ENCODE data around the gene LAMB2. TPM values are rescaled to one million over a fixed set of nuclear protein-coding genes. Genes with fewer than 3 reads are reported as not detected.

LAMB2 gene
- total RNA-seq, 4 donors from 2014 or later: 609 to 1,229 (median 740) TPM

DNA sequence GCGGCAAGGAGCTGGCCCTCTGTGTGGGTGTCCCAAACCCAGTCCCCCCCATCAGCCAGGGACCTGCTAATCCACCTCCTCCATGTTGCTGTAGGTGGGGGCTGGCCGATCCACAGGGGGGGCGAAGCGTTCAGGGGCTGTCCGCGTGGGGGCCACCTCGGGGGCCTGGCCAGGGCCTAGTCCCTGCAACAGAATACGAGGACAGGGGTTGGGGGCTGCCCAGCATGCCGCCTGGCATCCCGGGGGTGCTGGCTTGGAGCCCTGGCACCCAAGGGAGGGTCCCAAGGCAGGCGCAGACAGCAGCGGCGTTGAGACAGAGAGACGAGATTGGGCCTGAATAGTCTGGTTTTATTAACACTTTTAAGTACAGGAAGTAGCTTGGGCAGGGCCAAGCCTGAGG is 24.5 kb downstream of the LAMB2 start:
- Histone ChIP-seq H3K27ac (replicated peaks in 1 of 4) (no peak overlapping the region), H3K36me3 (peaks cover 52 to 68% (median 66%) of the 10 kb centered on the region in 4 donors), H3K9me3 (no peaks in the 10 kb centered on the region), H3K4me1 (peaks cover 17 to 27% (median 21%) of the 10 kb centered on the region in 4 donors), H3K27me3 (no peaks in the 10 kb centered on the region), H3K4me3 (no peak overlapping the region)
- DNase-seq (ENCODE audit: extremely low spot score): no peak
- TF ChIP-seq EP300 (IDR thresholded peaks at IDR 0.05): no peak
- TF ChIP-seq POLR2AphosphoS5 (IDR thresholded peaks at IDR 0.05): no peak
- TF ChIP-seq, protein P1, sequence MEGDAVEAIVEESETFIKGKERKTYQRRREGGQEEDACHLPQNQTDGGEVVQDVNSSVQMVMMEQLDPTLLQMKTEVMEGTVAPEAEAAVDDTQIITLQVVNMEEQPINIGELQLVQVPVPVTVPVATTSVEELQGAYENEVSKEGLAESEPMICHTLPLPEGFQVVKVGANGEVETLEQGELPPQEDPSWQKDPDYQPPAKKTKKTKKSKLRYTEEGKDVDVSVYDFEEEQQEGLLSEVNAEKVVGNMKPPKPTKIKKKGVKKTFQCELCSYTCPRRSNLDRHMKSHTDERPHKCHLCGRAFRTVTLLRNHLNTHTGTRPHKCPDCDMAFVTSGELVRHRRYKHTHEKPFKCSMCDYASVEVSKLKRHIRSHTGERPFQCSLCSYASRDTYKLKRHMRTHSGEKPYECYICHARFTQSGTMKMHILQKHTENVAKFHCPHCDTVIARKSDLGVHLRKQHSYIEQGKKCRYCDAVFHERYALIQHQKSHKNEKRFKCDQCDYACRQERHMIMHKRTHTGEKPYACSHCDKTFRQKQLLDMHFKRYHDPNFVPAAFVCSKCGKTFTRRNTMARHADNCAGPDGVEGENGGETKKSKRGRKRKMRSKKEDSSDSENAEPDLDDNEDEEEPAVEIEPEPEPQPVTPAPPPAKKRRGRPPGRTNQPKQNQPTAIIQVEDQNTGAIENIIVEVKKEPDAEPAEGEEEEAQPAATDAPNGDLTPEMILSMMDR (IDR thresholded peaks at IDR 0.05): no peak
- no peak for TF ChIP-seq POLR2A (IDR thresholded peaks at IDR 0.05; ENCODE audit: low read depth)
- 73% methylated on average over 8 of the region's 14 CpGs for WGBS
- intact Hi-C loops (cut with DNase I): no loop called here

DNA sequence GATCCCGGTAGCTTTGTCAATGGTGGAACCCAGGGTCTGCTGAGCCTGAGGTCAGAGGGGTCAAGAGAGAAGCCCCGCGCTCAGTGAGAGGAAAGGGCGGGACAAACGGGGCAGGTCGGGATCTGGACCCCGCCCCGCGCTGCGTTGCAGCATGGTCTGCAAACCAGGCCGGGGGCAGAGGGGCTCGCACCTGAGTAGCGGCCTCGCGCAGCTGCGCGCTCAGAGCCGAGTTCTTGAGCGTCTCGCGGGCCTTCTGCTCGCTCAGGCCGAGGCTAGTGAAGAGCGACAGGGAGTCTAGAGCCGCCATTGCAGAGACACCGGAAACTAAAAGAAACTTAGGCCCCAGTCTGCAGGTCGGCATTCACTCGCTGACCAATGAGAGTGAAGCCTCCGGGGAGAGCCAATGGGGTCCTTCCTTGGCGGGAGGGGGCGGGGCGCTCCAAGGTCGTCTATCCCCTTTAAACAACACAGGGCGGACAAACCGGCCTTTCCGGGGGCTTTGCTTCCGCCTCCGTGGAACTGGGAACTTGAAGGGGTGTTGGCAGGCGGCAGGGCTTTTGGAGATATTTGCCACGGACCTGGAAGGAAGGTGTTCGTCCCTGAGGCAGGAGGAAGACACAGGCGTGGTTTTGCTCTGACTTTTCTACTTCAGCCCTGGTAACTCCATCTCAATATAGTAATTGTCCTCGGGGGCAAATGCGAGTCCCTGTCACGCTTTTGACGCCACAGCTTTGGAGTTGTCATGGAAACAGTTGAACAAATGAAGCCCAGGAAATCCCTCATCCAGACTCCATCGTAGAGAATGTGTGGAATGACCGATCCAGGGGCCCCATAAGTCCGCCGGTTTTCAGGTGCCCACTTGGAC is 28.2 kb downstream of the LAMB2 start, which contains the start of gene QARS1:
Gene QARS1 (minus strand): TSS at position 331 of the 865 bp plus-strand sequence. CDS start 24 bp downstream, at position 307.
- H3K9me3 ChIP-seq: no peaks in the 10 kb centered on the region
- no peaks in the 10 kb centered on the region for H3K27me3 ChIP-seq
- DNase-seq (ENCODE audit: extremely low spot score): peak; percentile 99
- peak within 1 kb of the TSS; percentile 87 to 99 (median 98) for H3K4me3 ChIP-seq
- intact Hi-C loops (cut with DNase I): no loop called here
- 0% methylated on average over 9 of the region's 50 CpGs for WGBS
- TF ChIP-seq POLR2AphosphoS5 (IDR thresholded peaks at IDR 0.05) (peak; percentile 80 to 84), EP300 (IDR thresholded peaks at IDR 0.05) (no peak)
- peaks cover 20 to 35% (median 27%) of the 10 kb centered on the region in 4 donors for H3K4me1 ChIP-seq
- H3K27ac ChIP-seq (replicated peaks in 1 of 4): peak within 1 kb of the TSS; percentile 82 to 91 (median 86)
- peaks cover 42 to 68% (median 65%) of the 10 kb centered on the region in 4 donors for H3K36me3 ChIP-seq

DNA sequence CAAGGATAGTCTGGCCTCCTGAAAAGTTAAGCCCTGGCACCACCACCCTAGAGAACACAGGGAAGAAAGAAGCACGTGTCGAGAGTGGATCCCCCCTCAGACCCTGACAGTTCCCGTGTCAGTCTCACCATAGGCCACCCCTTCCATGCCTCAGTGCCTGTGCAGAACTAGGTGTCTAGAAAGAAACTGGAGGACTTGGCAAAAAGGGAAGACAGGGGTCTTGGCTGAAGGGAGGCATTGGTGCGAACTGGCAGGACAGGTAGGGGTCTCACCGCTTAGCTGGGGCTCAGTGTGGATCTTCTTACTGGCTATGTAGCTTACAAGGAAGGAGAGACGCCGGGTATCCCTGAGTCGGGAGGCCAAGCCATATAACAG is 28.8 kb downstream of the LAMB2 start:
- Histone ChIP-seq H3K27me3 (no peaks in the 10 kb centered on the region), H3K36me3 (peaks cover 42 to 68% (median 65%) of the 10 kb centered on the region in 4 donors), H3K27ac (replicated peaks in 1 of 4) (peak overlapping the region; percentile 82 to 91 (median 86)), H3K9me3 (no peaks in the 10 kb centered on the region), H3K4me1 (peaks cover 20 to 35% (median 27%) of the 10 kb centered on the region in 4 donors), H3K4me3 (peak overlapping the region; percentile 87 to 99 (median 98))
- TF ChIP-seq, protein P1 (IDR thresholded peaks at IDR 0.05): no peak
- no peak for TF ChIP-seq POLR2A (IDR thresholded peaks at IDR 0.05; ENCODE audit: low read depth)
- no peak for TF ChIP-seq POLR2AphosphoS5 (IDR thresholded peaks at IDR 0.05)
- no peak for TF ChIP-seq EP300 (IDR thresholded peaks at IDR 0.05)
- 10% methylated on average over 8 of the region's 8 CpGs for WGBS
- intact Hi-C loops (cut with DNase I): no loop called here
- DNase-seq (ENCODE audit: extremely low spot score): no peak

DNA sequence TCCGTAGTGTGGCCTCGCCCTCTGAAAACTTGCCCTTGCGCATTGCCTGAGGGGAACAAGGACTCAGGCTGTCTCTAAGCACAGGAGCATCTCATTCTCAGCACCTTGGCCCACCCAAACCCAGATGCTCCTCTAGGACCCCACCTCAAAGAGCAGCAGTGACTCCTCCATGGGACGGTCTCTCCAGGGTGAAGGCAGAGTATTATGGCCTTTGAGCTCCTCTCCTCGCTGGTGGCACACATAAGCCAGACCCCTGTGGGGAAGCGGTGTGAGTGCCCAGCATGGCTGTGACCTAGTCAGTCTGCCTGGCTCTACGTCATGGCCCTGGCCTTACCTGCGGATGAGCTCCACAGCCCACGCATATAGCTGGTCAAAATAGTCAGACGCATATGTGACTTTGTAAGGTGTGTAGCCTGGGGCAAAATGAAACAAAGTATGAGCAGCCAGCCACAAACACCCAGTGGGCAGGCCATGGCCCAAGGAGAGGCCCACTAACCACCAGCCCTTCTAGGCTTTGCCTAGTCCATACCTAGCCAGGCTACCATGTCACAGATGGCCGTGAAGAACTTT is 32.7 kb downstream of the LAMB2 start:
- DNase-seq (ENCODE audit: extremely low spot score): no peak
- intact Hi-C loops (cut with DNase I): no loop called here
- Histone ChIP-seq H3K4me1 (peaks cover 13 to 26% (median 21%) of the 10 kb centered on the region in 4 donors), H3K9me3 (no peaks in the 10 kb centered on the region), H3K4me3 (no peak overlapping the region), H3K36me3 (peaks cover 49 to 74% (median 69%) of the 10 kb centered on the region in 4 donors), H3K27ac (replicated peaks in 1 of 4) (no peak overlapping the region), H3K27me3 (no peaks in the 10 kb centered on the region)
- WGBS: 100% methylated on average over 8 of the region's 11 CpGs
- no peak for TF ChIP-seq EP300 (IDR thresholded peaks at IDR 0.05)
- TF ChIP-seq, protein P1 (IDR thresholded peaks at IDR 0.05): no peak
- no peak for TF ChIP-seq POLR2AphosphoS5 (IDR thresholded peaks at IDR 0.05)

All from esophagus muscularis mucosa (tissue), 4 donors.